ENCODE data around the gene CTU1.

CTU1 gene

GRCh38 chr19:51098365-51099046, 9.7 kb downstream of the CTU1 start:
- DNase-seq (ENCODE audit: low read depth), result no peak
- no peak for TF ChIP-seq CTCF (IDR thresholded peaks at IDR 0.05; ENCODE audit: control insufficient read depth, extremely low read depth, insufficient read depth)
- no peak overlapping the region for H3K4me3 ChIP-seq (ENCODE audit: low read depth, low read length)

- no peak for TF ChIP-seq CTCF (IDR thresholded peaks at IDR 0.05; ENCODE audit: control insufficient read depth, extremely low read depth, insufficient read depth)
- H3K4me3 ChIP-seq (ENCODE audit: low read depth, low read length), result no peak overlapping the region
- DNase-seq (ENCODE audit: low read depth), result no peak
These were observed 10.4 kb downstream of the CTU1 start for GRCh38 chr19:51097796-51098195.

GRCh38 chr19:51097166-51097738, 11.0 kb downstream of the CTU1 start:
- DNase-seq (ENCODE audit: low read depth), result no peak
- H3K4me3 ChIP-seq (ENCODE audit: low read depth, low read length), result no peak overlapping the region
- peak; percentile 93 for TF ChIP-seq CTCF (IDR thresholded peaks at IDR 0.05; ENCODE audit: control insufficient read depth, extremely low read depth, insufficient read depth)

GRCh38 chr19:51096473-51097165, 11.6 kb downstream of the CTU1 start:
- peak; percentile 65 for TF ChIP-seq CTCF (IDR thresholded peaks at IDR 0.05; ENCODE audit: control insufficient read depth, extremely low read depth, insufficient read depth)
- H3K4me3 ChIP-seq (ENCODE audit: low read depth, low read length), result no peak overlapping the region
- no peak for DNase-seq (ENCODE audit: low read depth)

- no peak for DNase-seq (ENCODE audit: low read depth)
These were observed 13.4 kb downstream of the CTU1 start for GRCh38 chr19:51094696-51095279.

More at GRCh38 chr19:51094696-51095279, 13.4 kb downstream of the CTU1 start:
- peak; percentile 69 for TF ChIP-seq CTCF (IDR thresholded peaks at IDR 0.05; ENCODE audit: control insufficient read depth, extremely low read depth, insufficient read depth)
- H3K4me3 ChIP-seq (ENCODE audit: low read depth, low read length), result no peak overlapping the region
